Skeletal muscle satellite cell (primary cell): ENCODE measurements around the gene CCDC85B.
A peak's percentile ranks its signal among the peaks of the same experiment; 100 is the strongest.

Experiments used
- H3K27me3 ChIP-seq: 2 replicates; pipeline ENCODE4 v1.7.0; 2013; ENCODE audit warnings: low read length; ENCODE audit not compliant: control insufficient read depth, insufficient read depth
- H3K36me3 ChIP-seq: 2 replicates; pipeline ENCODE4 v1.7.0; 2013; ENCODE audit warnings: mild to moderate bottlenecking, control low read depth, low read length; ENCODE audit not compliant: insufficient read depth
- H3K4me1 ChIP-seq: 2 replicates; pipeline ENCODE4 v1.7.0; 2013; ENCODE audit warnings: low read length; ENCODE audit not compliant: control insufficient read depth, insufficient read depth
- H3K4me2 ChIP-seq: 2 replicates; pipeline ENCODE4 v1.7.0; 2013; ENCODE audit warnings: mild to moderate bottlenecking, low read length
- H3K4me3 ChIP-seq: 2 replicates; pipeline ENCODE4 v1.7.0; 2013; ENCODE audit warnings: low read length
- H3K9ac ChIP-seq: 2 replicates; pipeline ENCODE4 v1.7.0; 2013; ENCODE audit warnings: mild to moderate bottlenecking, low read depth, low read length, moderate library complexity
- H3K9me3 ChIP-seq: replicated peaks from 2 replicates; pipeline ENCODE4 v1.7.0; 2013; ENCODE audit warnings: mild to moderate bottlenecking, control low read depth, low read length

The CCDC85B gene

GRCh38 chr11:65864706-65865471, 25.6 kb upstream of the CCDC85B start:
- no peak overlapping the region for H3K9ac ChIP-seq
- H3K36me3 ChIP-seq = peaks cover 80% of the 10 kb centered on the region
- H3K4me2 ChIP-seq = no peak overlapping the region
- H3K9me3 ChIP-seq = no peaks in the 10 kb centered on the region
- H3K4me3 ChIP-seq = no peak overlapping the region
- H3K27me3 ChIP-seq = no peaks in the 10 kb centered on the region
- peaks cover 22% of the 10 kb centered on the region for H3K4me1 ChIP-seq

- Histone ChIP-seq H3K4me1 (peaks cover 28% of the 10 kb centered on the region), H3K36me3 (peaks cover 88% of the 10 kb centered on the region)
These were observed 24.8 kb upstream of the CCDC85B start for GRCh38 chr11:65865550-65866172.

GRCh38 chr11:65866509-65867283, 23.8 kb upstream of the CCDC85B start:
- Histone ChIP-seq H3K4me3 (no peak overlapping the region), H3K9ac (no peak overlapping the region)

More at GRCh38 chr11:65865550-65866172, 24.8 kb upstream of the CCDC85B start:
- Histone ChIP-seq H3K4me2 (no peak overlapping the region), H3K9ac (no peak overlapping the region), H3K9me3 (no peaks in the 10 kb centered on the region), H3K4me3 (no peak overlapping the region), H3K27me3 (no peaks in the 10 kb centered on the region)

GRCh38 chr11:65867284-65868071, 23.0 kb upstream of the CCDC85B start:
- Histone ChIP-seq H3K27me3 (no peaks in the 10 kb centered on the region), H3K4me2 (no peak overlapping the region), H3K36me3 (peaks cover 84% of the 10 kb centered on the region), H3K4me1 (peaks cover 30% of the 10 kb centered on the region), H3K4me3 (no peak overlapping the region), H3K9ac (no peak overlapping the region), H3K9me3 (no peaks in the 10 kb centered on the region)

More at GRCh38 chr11:65866509-65867283, 23.8 kb upstream of the CCDC85B start:
- Histone ChIP-seq H3K4me2 (no peak overlapping the region), H3K9me3 (no peaks in the 10 kb centered on the region), H3K4me1 (peaks cover 33% of the 10 kb centered on the region), H3K36me3 (peaks cover 92% of the 10 kb centered on the region), H3K27me3 (no peaks in the 10 kb centered on the region)

GRCh38 chr11:65868076-65868667, 22.3 kb upstream of the CCDC85B start:
- Histone ChIP-seq H3K36me3 (peaks cover 77% of the 10 kb centered on the region), H3K9me3 (no peaks in the 10 kb centered on the region), H3K4me2 (no peak overlapping the region), H3K27me3 (no peaks in the 10 kb centered on the region), H3K4me1 (peaks cover 23% of the 10 kb centered on the region), H3K9ac (no peak overlapping the region), H3K4me3 (no peak overlapping the region)

- H3K4me2 ChIP-seq = no peak overlapping the region
- no peaks in the 10 kb centered on the region for H3K9me3 ChIP-seq
- no peak overlapping the region for H3K9ac ChIP-seq
- no peak overlapping the region for H3K4me3 ChIP-seq
- no peaks in the 10 kb centered on the region for H3K27me3 ChIP-seq
- H3K4me1 ChIP-seq = peaks cover 26% of the 10 kb centered on the region
- peaks cover 70% of the 10 kb centered on the region for H3K36me3 ChIP-seq
These were observed 21.6 kb upstream of the CCDC85B start for GRCh38 chr11:65868907-65869306.

GRCh38 chr11:65869643-65870306, 20.7 kb upstream of the CCDC85B start:
- H3K36me3 ChIP-seq = peaks cover 61% of the 10 kb centered on the region
- H3K4me2 ChIP-seq = peak overlapping the region; percentile 93
- peaks cover 26% of the 10 kb centered on the region for H3K4me1 ChIP-seq
- no peak overlapping the region for H3K4me3 ChIP-seq
- H3K9ac ChIP-seq = no peak overlapping the region
- no peaks in the 10 kb centered on the region for H3K9me3 ChIP-seq
- H3K27me3 ChIP-seq = no peaks in the 10 kb centered on the region

GRCh38 chr11:65870307-65870658, 20.2 kb upstream of the CCDC85B start:
- H3K4me2 ChIP-seq = peak overlapping the region; percentile 93
- H3K36me3 ChIP-seq = peaks cover 56% of the 10 kb centered on the region
- H3K9me3 ChIP-seq = no peaks in the 10 kb centered on the region
- peaks cover 26% of the 10 kb centered on the region for H3K4me1 ChIP-seq
- peak overlapping the region; percentile 92 for H3K9ac ChIP-seq
- no peak overlapping the region for H3K4me3 ChIP-seq
- no peaks in the 10 kb centered on the region for H3K27me3 ChIP-seq

GRCh38 chr11:65870706-65871681, 19.5 kb upstream of the CCDC85B start:
- H3K4me1 ChIP-seq = peaks cover 26% of the 10 kb centered on the region
- H3K4me3 ChIP-seq = peak overlapping the region; percentile 81
- no peaks in the 10 kb centered on the region for H3K9me3 ChIP-seq
- H3K36me3 ChIP-seq = peaks cover 49% of the 10 kb centered on the region
- no peaks in the 10 kb centered on the region for H3K27me3 ChIP-seq
- H3K9ac ChIP-seq = peak overlapping the region; percentile 92
- peak overlapping the region; percentile 93 for H3K4me2 ChIP-seq
